Hematopoietic multipotent progenitor cell treated with erythropoietin and hydrocortisone succinate and interleukin-3 and kit ligand, for 8 days (in vitro differentiated cells): ENCODE measurements around the gene CRACR2A.

Experiments used
- DNase-seq: peaks from one replicate; pipeline ENCODE4 v3.0.0-alpha.2; 2015

The CRACR2A gene

GRCh38 chr12:3752741-3753486 lies at the start of gene CRACR2A:
Gene CRACR2A, minus strand, starts transcription at chr12:3753109. Its CDS starts 56,110 bp downstream, at chr12:3696999.
- peak; percentile 81 for DNase-seq

GRCh38 chr12:3797531-3798048 lies 44.7 kb upstream of the CRACR2A start:
- peak; percentile 8 for DNase-seq

- DNase-seq, result no peak
Observed at GRCh38 chr12:3795492-3796133, 42.7 kb upstream of the CRACR2A start.

GRCh38 chr12:3795066-3795465 lies 42.2 kb upstream of the CRACR2A start:
- DNase-seq, result no peak

GRCh38 chr12:3792623-3793288 lies 39.8 kb upstream of the CRACR2A start:
- DNase-seq, result no peak

GRCh38 chr12:3791256-3791874 lies 38.5 kb upstream of the CRACR2A start:
- no peak for DNase-seq

- no peak for DNase-seq
Observed at GRCh38 chr12:3790642-3791041, 37.7 kb upstream of the CRACR2A start.

GRCh38 chr12:3789838-3790237 lies 36.9 kb upstream of the CRACR2A start:
- DNase-seq, result no peak

- DNase-seq, result peak; percentile 58
Observed at GRCh38 chr12:3777206-3777809, 24.4 kb upstream of the CRACR2A start.

GRCh38 chr12:3775385-3776035 lies 22.6 kb upstream of the CRACR2A start:
- DNase-seq, result no peak

- DNase-seq, result no peak
Observed at GRCh38 chr12:3772380-3772779, 19.5 kb upstream of the CRACR2A start.

- DNase-seq, result no peak
Observed at GRCh38 chr12:3771853-3772252, 18.9 kb upstream of the CRACR2A start.

- DNase-seq, result no peak
Observed at GRCh38 chr12:3770891-3771290, 18.0 kb upstream of the CRACR2A start.

GRCh38 chr12:3768911-3769447 lies 16.1 kb upstream of the CRACR2A start:
- no peak for DNase-seq

- DNase-seq, result no peak
Observed at GRCh38 chr12:3761116-3761735, 8.3 kb upstream of the CRACR2A start.

GRCh38 chr12:3759878-3760277 lies 7.0 kb upstream of the CRACR2A start:
- no peak for DNase-seq

GRCh38 chr12:3757261-3757660 lies 4.4 kb upstream of the CRACR2A start:
- no peak for DNase-seq

GRCh38 chr12:3755898-3756297 lies 3.0 kb upstream of the CRACR2A start:
- DNase-seq, result no peak

GRCh38 chr12:3753544-3754284 lies 805 bp upstream of the CRACR2A start:
- peak; percentile 16 for DNase-seq

GRCh38 chr12:3752096-3752709 lies 706 bp downstream of the CRACR2A start:
- peak; percentile 70 for DNase-seq
